ENCODE data around the gene LEKR1. TPM values are rescaled to one million over a fixed set of nuclear protein-coding genes. Genes with fewer than 3 reads are reported as not detected.

The LEKR1 gene
- total RNA-seq, 2 donors from 2014 or later: 0.99 to 1.3 TPM

DNA sequence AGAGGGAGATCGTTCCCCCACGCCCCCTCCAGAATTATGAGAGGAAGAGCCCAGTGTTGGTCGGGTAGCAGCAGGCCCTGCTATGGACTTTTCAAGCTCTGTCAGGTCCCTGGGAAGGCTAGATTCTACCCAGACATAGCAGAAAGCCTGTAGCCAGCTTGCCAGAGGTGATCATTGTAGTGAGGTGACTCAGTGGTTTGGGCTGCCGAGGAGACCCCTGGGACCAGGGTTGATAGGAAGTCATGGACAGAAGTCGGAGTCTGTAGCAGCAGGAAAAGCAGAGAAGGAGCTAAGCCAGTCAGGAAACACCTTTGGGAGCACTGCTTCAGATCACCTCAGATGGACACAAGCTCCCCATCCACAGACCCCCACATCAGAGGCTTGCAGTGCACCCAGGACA lies 266.1 kb downstream of the LEKR1 start:
- 59 to 60% methylated on average over 5 of the region's 5 CpGs for WGBS, 2 donors
- no peak overlapping the region for H3K27ac ChIP-seq

DNA sequence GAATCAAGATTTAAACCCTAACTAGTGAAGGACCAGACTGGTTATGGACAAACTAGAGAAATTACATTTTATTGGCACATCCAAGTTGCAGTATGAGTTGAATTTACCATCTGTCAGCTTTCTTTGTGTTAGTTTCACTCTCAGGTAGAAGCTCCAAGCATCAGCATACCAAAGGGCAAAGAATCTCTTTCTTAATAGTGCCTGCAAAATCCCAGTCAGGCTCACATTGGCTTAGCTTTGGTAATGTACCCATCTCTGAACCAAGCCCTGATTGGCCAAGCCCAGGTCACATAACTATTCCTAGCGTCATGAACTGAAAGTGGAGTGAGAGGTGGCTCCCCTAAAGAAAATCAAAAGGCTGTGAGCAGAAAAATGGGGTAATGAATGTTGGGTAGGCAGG lies 266.9 kb downstream of the LEKR1 start:
- no peak for ATAC-seq
- H3K27me3 ChIP-seq: no peaks in the 10 kb centered on the region
- TF ChIP-seq CTCF (IDR thresholded peaks at IDR 0.05) (no peak), POLR2A (IDR thresholded peaks at IDR 0.05) (no peak)

More for the DNA sequence above, 266.1 kb downstream of the LEKR1 start:
- Histone ChIP-seq H3K9me3 (no peaks in the 10 kb centered on the region), H3K4me1 (peaks cover 49% of the 10 kb centered on the region), H3K36me3 (replicated peaks in 1 of 2; ENCODE audit: insufficient read depth in 1 of 2, low read depth in 2 of 2) (no peaks in the 10 kb centered on the region), H3K27me3 (no peaks in the 10 kb centered on the region), H3K4me3 (no peak overlapping the region)
- DNase-seq: no peak
- intact Hi-C loops (cut with DNase I): no loop called here
- ATAC-seq: no peak
- TF ChIP-seq POLR2A (IDR thresholded peaks at IDR 0.05) (no peak), CTCF (IDR thresholded peaks at IDR 0.05) (no peak)

GRCh38 chr3:157094301-157094700 lies 268.1 kb downstream of the LEKR1 start:
- intact Hi-C loops (cut with DNase I): no loop called here

More for the DNA sequence above, 266.9 kb downstream of the LEKR1 start:
- Histone ChIP-seq H3K4me3 (no peak overlapping the region), H3K27ac (no peak overlapping the region), H3K9me3 (no peaks in the 10 kb centered on the region), H3K36me3 (replicated peaks in 1 of 2; ENCODE audit: insufficient read depth in 1 of 2, low read depth in 2 of 2) (no peaks in the 10 kb centered on the region), H3K4me1 (peaks cover 46% of the 10 kb centered on the region)
- 88 to 95% methylated on average over 1 of the region's 1 CpG for WGBS, 2 donors
- intact Hi-C loops (cut with DNase I): no loop called here
- DNase-seq: no peak

DNA sequence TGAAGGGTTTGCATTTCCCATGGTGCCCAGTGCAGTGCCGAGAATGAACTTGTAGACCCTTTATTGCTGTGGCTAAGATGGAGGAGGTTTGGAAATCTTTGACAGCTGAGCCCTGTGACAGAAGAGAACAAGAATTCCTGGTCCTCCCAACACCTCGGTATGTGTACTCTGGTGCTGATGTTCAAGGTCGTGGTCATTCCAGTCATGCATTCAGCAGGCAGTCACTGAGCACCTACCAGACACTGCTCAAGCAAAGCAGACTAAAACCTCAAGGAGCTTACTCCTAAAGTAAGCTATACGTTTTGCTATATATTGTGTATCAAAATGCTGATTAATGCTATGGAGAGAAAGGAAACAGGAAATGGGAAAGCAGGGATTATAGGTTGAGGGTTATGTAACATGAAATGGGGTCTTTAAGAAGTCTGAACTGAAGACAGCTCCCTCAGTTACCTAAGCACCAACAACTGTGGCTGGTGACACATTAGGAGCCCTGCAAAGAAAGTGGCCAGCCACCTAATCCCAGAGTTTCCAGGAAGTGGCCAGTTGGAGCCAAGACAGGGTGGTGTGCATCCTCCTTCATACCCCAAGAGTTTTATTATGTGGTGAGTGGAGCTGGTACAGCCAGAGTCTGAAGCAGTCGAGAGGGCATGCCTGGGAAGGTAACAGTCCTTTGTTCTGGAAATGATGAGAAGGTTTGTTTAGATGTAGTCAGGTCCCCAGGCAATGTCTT lies 268.8 kb downstream of the LEKR1 start:
- TF ChIP-seq CTCF (IDR thresholded peaks at IDR 0.05): no peak
- TF ChIP-seq POLR2A (IDR thresholded peaks at IDR 0.05): no peak
- Histone ChIP-seq H3K4me3 (no peak overlapping the region), H3K4me1 (peaks cover 35% of the 10 kb centered on the region), H3K36me3 (replicated peaks in 1 of 2; ENCODE audit: insufficient read depth in 1 of 2, low read depth in 2 of 2) (no peaks in the 10 kb centered on the region), H3K27ac (no peak overlapping the region), H3K9me3 (no peaks in the 10 kb centered on the region), H3K27me3 (no peaks in the 10 kb centered on the region)
- no peak for DNase-seq
- ATAC-seq: no peak
- 52 to 56% methylated on average over 5 of the region's 5 CpGs for WGBS, 2 donors
- intact Hi-C loops (cut with DNase I): no loop called here

More at GRCh38 chr3:157094301-157094700, 268.1 kb downstream of the LEKR1 start:
- 93 to 95% methylated on average over 2 of the region's 2 CpGs for WGBS, 2 donors
- H3K4me3 ChIP-seq: no peak overlapping the region
- H3K27me3 ChIP-seq: no peaks in the 10 kb centered on the region
- DNase-seq: no peak
- H3K36me3 ChIP-seq (replicated peaks in 1 of 2; ENCODE audit: insufficient read depth in 1 of 2, low read depth in 2 of 2): no peaks in the 10 kb centered on the region
- TF ChIP-seq POLR2A (IDR thresholded peaks at IDR 0.05) (no peak), CTCF (IDR thresholded peaks at IDR 0.05) (no peak)
- no peaks in the 10 kb centered on the region for H3K9me3 ChIP-seq
- no peak for ATAC-seq
- H3K4me1 ChIP-seq: peaks cover 41% of the 10 kb centered on the region
- no peak overlapping the region for H3K27ac ChIP-seq

Small RNA genes within 50 kb of the gene (small RNA-seq; reads per million reads assigned to genes)
- not detected for gene KLF3P2

Other genes starting within 250 kb of the LEKR1 start
- gene TIPARP, start 151.8 kb upstream of the LEKR1 start, total RNA-seq: 10 to 100 TPM; 12.5 to 13.2 TPM